Erythroblast (primary cell): Measurements from ENCODE around the gene NUCKS1.

ENCODE experiments used
- GATA1 ChIP-seq: IDR thresholded peaks from 2 replicates; pipeline ENCODE4 v1.6.1; 2011; ENCODE audit warnings: low read depth, mild to moderate bottlenecking, control low read depth, low read length, moderate library complexity
- POLR2A ChIP-seq: IDR thresholded peaks from 2 replicates; pipeline ENCODE4 v1.6.1; 2011; ENCODE audit warnings: mild to moderate bottlenecking, low read length

- TF ChIP-seq POLR2A (no peak), GATA1 (no peak)
These were observed 19.9 kb downstream of the NUCKS1 start for GRCh38 chr1:205729945-205730610.
